ENCODE data around the gene HOXB5.

- TF ChIP-seq POLR2A (IDR thresholded peaks at IDR 0.05) (no peak), POLR2AphosphoS5 (IDR thresholded peaks at IDR 0.05) (no peak)
- TF ChIP-seq, protein P1, sequence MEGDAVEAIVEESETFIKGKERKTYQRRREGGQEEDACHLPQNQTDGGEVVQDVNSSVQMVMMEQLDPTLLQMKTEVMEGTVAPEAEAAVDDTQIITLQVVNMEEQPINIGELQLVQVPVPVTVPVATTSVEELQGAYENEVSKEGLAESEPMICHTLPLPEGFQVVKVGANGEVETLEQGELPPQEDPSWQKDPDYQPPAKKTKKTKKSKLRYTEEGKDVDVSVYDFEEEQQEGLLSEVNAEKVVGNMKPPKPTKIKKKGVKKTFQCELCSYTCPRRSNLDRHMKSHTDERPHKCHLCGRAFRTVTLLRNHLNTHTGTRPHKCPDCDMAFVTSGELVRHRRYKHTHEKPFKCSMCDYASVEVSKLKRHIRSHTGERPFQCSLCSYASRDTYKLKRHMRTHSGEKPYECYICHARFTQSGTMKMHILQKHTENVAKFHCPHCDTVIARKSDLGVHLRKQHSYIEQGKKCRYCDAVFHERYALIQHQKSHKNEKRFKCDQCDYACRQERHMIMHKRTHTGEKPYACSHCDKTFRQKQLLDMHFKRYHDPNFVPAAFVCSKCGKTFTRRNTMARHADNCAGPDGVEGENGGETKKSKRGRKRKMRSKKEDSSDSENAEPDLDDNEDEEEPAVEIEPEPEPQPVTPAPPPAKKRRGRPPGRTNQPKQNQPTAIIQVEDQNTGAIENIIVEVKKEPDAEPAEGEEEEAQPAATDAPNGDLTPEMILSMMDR (IDR thresholded peaks at IDR 0.05) = no peak
Measured at GRCh38 chr17:48559840-48560817, 33.5 kb downstream of the HOXB5 start.

Measured in stomach (tissue), 4 donors.